ENCODE measurements around the gene PKDCC.
"Not testable (repeated sequence)": the region's sequence is repeated elsewhere in the genome, so short reads cannot be mapped to it uniquely, and the experiment has no call there.

The PKDCC gene

DNA sequence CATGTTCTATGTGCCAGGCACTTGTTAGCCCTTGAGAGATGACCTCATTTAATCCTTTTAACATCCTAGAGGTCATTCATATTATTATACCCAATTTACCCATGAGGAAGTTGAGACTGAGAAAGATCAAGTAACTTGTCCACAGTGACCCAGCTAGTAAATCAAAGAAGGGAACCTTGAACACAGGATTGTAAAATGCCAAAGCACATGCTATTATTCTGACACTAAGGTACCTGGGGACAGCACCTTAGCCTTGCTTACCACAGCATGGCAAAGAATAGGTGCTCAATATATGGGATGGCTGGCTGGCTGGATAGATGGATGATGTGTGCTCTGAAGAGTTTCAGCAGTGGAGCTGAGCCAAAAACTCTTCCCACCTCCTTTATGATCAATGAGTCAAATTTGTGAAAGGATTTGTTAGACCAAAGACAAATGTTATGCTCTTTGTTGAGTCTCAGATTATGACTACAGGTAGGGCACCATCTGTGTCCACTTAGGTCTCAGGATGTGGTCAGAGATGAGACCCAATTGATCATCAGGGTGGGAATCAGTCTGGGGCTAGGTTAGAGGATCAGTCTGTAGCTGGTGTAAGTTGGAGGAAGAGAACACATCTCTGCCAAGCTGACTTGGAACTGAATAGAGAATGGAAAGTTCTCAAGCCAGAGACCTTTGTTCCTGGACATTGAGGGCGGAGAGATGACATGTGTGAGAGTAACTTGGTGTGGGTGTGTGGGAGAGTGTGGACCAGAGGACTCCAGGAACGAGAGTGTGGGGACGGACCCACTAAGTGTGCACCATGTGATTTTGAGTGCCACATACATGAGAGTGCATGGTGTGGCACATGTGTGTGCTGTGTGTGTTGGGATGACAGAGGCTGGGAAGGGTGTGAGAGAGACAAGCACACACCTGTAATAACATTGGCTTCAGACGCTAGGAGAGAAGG lies 16.3 kb upstream of the PKDCC start:
- Histone ChIP-seq H3K27me3 (peaks cover 16% of the 10 kb centered on the region), H3K36me3 (no peaks in the 10 kb centered on the region), H3K27ac (no peak overlapping the region), H3K9me3 (no peaks in the 10 kb centered on the region), H3K4me3 (ENCODE audit: low read depth in 1 of 2, low read length in 1 of 2) (no peak overlapping the region), H3K4me1 (ENCODE audit: control insufficient read depth in 1 of 2, insufficient read depth in 1 of 2, low read depth in 1 of 2, low read length in 1 of 2) (no peaks in the 10 kb centered on the region)
- TF ChIP-seq, protein P1, sequence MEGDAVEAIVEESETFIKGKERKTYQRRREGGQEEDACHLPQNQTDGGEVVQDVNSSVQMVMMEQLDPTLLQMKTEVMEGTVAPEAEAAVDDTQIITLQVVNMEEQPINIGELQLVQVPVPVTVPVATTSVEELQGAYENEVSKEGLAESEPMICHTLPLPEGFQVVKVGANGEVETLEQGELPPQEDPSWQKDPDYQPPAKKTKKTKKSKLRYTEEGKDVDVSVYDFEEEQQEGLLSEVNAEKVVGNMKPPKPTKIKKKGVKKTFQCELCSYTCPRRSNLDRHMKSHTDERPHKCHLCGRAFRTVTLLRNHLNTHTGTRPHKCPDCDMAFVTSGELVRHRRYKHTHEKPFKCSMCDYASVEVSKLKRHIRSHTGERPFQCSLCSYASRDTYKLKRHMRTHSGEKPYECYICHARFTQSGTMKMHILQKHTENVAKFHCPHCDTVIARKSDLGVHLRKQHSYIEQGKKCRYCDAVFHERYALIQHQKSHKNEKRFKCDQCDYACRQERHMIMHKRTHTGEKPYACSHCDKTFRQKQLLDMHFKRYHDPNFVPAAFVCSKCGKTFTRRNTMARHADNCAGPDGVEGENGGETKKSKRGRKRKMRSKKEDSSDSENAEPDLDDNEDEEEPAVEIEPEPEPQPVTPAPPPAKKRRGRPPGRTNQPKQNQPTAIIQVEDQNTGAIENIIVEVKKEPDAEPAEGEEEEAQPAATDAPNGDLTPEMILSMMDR (IDR thresholded peaks at IDR 0.05) = no peak

DNA sequence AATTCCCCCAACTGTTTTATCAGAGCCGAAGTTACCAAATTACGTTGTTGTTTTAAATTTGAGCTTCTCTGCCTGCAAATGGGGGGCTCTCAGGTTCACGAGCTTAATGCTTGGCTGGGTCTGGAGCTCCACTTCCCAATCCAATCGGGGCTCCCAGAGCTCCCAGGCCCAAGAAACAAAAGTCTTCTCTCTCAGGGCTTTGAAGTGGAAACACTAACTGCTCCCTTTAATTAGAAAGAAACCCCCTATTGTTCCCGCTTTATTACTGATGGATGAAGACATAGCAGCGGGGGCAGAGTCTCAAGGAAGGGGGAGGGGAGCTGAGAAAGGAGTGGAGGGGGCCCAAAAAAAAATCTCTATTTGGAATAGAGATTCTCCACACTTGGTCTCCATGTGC lies 15.6 kb upstream of the PKDCC start:
- H3K36me3 ChIP-seq = no peaks in the 10 kb centered on the region
- H3K4me1 ChIP-seq (ENCODE audit: control insufficient read depth in 1 of 2, insufficient read depth in 1 of 2, low read depth in 1 of 2, low read length in 1 of 2) = no peaks in the 10 kb centered on the region
- H3K27ac ChIP-seq = no peak overlapping the region
- no peak overlapping the region for H3K4me3 ChIP-seq (ENCODE audit: low read depth in 1 of 2, low read length in 1 of 2)
- H3K9me3 ChIP-seq = no peaks in the 10 kb centered on the region
- H3K27me3 ChIP-seq = peaks cover 16% of the 10 kb centered on the region
- TF ChIP-seq, protein P1 (IDR thresholded peaks at IDR 0.05) = no peak

DNA sequence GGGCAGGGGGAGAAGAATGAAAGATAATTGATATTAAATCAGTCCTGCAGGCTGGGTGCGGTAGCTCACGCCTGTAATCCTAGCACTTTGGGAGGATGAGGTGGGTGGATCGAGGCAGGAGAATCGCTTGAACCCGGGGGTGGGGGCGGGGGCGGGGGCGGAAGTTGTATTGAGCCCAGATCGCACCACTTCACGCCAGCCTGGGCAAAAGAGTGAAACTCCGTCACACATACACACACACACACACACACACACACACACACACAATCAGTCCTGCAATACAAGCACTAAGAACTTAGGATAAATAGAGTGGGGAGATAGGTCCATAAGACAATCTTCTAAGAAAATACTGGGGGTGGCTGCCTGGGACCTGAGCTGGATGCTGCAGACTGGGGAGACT lies 15.1 kb upstream of the PKDCC start:
- no peak overlapping the region for H3K4me3 ChIP-seq (ENCODE audit: low read depth in 1 of 2, low read length in 1 of 2)
- H3K36me3 ChIP-seq = no peaks in the 10 kb centered on the region
- TF ChIP-seq, protein P1 (IDR thresholded peaks at IDR 0.05) = no peak
- no peaks in the 10 kb centered on the region for H3K4me1 ChIP-seq (ENCODE audit: control insufficient read depth in 1 of 2, insufficient read depth in 1 of 2, low read depth in 1 of 2, low read length in 1 of 2)
- H3K27ac ChIP-seq = no peak overlapping the region
- no peaks in the 10 kb centered on the region for H3K9me3 ChIP-seq
- H3K27me3 ChIP-seq = peaks cover 16% of the 10 kb centered on the region

DNA sequence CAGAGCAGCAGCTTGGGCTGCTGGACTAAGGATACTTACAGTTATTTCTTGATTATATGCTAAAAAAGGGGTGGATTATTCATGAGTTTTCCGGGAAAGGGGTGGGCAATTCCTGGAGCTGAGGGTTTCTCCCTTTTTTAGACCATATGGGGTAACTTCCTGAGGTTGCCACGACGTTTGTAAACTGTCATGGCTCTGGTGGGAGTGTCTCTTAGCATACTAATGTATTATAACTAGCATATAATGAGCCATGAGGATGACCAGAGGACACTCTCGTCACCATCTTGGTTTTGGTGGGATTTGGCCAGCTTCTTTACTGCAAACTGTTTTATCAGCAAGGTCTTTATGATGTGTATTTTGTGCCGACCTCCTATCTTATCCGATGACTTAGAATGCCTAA lies 13.7 kb upstream of the PKDCC start:
- H3K9me3 ChIP-seq; H3K36me3 ChIP-seq; H3K4me3 ChIP-seq (ENCODE audit: low read depth in 1 of 2, low read length in 1 of 2); H3K4me1 ChIP-seq (ENCODE audit: control insufficient read depth in 1 of 2, insufficient read depth in 1 of 2, low read depth in 1 of 2, low read length in 1 of 2); H3K27ac ChIP-seq: not testable (repeated sequence)
- peaks cover 24% of the 10 kb centered on the region for H3K27me3 ChIP-seq

DNA sequence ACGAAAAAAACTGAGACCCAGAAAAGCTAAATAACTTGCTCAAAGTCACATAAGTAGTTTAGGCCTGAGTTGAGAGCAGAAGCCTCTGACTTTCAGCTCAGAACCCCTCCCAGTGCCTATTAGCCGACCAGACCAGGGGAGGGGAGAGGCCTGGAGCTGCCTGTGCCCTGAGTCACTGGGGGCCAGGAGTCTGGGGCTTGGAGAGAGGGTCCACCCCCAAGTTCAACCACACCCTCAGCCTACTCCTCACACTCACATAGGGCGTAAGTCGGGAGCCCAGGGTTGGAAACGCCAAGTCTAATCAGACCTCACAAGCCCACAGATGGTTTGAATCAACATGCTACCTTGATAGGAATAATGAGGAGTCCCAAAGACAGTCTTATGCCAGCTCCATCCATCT lies 12.6 kb upstream of the PKDCC start:
- H3K36me3 ChIP-seq = no peaks in the 10 kb centered on the region
- TF ChIP-seq, protein P1 (IDR thresholded peaks at IDR 0.05) = no peak
- no peak overlapping the region for H3K27ac ChIP-seq
- no peaks in the 10 kb centered on the region for H3K9me3 ChIP-seq
- H3K4me1 ChIP-seq (ENCODE audit: control insufficient read depth in 1 of 2, insufficient read depth in 1 of 2, low read depth in 1 of 2, low read length in 1 of 2) = no peaks in the 10 kb centered on the region
- H3K4me3 ChIP-seq (ENCODE audit: low read depth in 1 of 2, low read length in 1 of 2) = no peak overlapping the region
- peaks cover 30% of the 10 kb centered on the region for H3K27me3 ChIP-seq

DNA sequence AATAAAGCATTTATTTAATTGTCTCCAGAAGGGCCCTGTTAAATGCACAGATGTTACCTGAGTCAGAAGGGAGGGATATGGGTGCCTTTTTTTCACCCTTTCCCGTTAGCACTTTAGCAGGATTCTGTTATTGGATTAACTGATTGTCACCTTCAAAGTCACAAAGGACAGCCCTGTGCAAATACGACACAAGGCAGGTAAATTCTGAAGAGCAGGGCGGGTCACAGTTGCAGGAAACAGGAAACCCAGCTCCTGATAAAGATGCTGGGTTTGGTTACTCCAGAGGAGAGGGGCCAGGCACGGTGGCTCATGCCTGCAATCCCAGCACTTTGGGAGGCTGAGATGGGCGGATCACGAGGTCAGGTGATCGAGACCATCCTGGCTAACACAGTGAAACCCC lies 11.4 kb upstream of the PKDCC start:
- Histone ChIP-seq H3K4me3 (ENCODE audit: low read depth in 1 of 2, low read length in 1 of 2) (no peak overlapping the region), H3K36me3 (no peaks in the 10 kb centered on the region)
- TF ChIP-seq, protein P1 (IDR thresholded peaks at IDR 0.05) = no peak

More for the DNA sequence above, 11.4 kb upstream of the PKDCC start:
- Histone ChIP-seq H3K27me3 (peaks cover 42% of the 10 kb centered on the region), H3K4me1 (ENCODE audit: control insufficient read depth in 1 of 2, insufficient read depth in 1 of 2, low read depth in 1 of 2, low read length in 1 of 2) (no peaks in the 10 kb centered on the region), H3K27ac (no peak overlapping the region), H3K9me3 (no peaks in the 10 kb centered on the region)
